HL-60/S4 (cell line): ENCODE measurements around the gene EPHA4.

Source experiments
- in situ Hi-C: fragments of 300-500 bp; cut with MboI; formaldehyde crosslinking; loops from 2 replicates; pipeline ENCODE4 v1.14.3; 2022; ENCODE audit warnings: low sequenced_read_pairs

The EPHA4 gene

GRCh38 chr2:221549143-221549542, 23.0 kb downstream of the EPHA4 start:
- in situ Hi-C loops: no loop called here

GRCh38 chr2:221546505-221547225, 25.4 kb downstream of the EPHA4 start:
- in situ Hi-C loops: no loop called here

- in situ Hi-C loops: no loop called here
Measured at GRCh38 chr2:221541131-221541735, 30.9 kb downstream of the EPHA4 start.

GRCh38 chr2:221539246-221539645, 32.9 kb downstream of the EPHA4 start:
- in situ Hi-C loops: no loop called here

GRCh38 chr2:221535824-221536223, 36.3 kb downstream of the EPHA4 start:
- in situ Hi-C loops: no loop called here

- in situ Hi-C loops: no loop called here
Measured at GRCh38 chr2:221533299-221533698, 38.8 kb downstream of the EPHA4 start.

GRCh38 chr2:221532641-221533040, 39.5 kb downstream of the EPHA4 start:
- in situ Hi-C loops: no loop called here

GRCh38 chr2:221530653-221531037, 41.5 kb downstream of the EPHA4 start:
- in situ Hi-C loops: no loop called here

GRCh38 chr2:221529943-221530652, 42.0 kb downstream of the EPHA4 start:
- in situ Hi-C loops: no loop called here

GRCh38 chr2:221529177-221529942, 42.7 kb downstream of the EPHA4 start:
- in situ Hi-C loops: no loop called here

GRCh38 chr2:221527776-221528309, 44.3 kb downstream of the EPHA4 start:
- in situ Hi-C loops: no loop called here

- in situ Hi-C loops: no loop called here
Measured at GRCh38 chr2:221524158-221524557, 47.9 kb downstream of the EPHA4 start.

- in situ Hi-C loops: no loop called here
Measured at GRCh38 chr2:221521233-221521845, 50.8 kb downstream of the EPHA4 start.

- in situ Hi-C loops: no loop called here
Measured at GRCh38 chr2:221518935-221519625, 53.0 kb downstream of the EPHA4 start.

GRCh38 chr2:221518201-221518934, 53.7 kb downstream of the EPHA4 start:
- in situ Hi-C loops: no loop called here

- in situ Hi-C loops: no loop called here
Measured at GRCh38 chr2:221517696-221518151, 54.4 kb downstream of the EPHA4 start.

- in situ Hi-C loops: no loop called here
Measured at GRCh38 chr2:221517146-221517695, 54.9 kb downstream of the EPHA4 start.

GRCh38 chr2:221515864-221516263, 56.2 kb downstream of the EPHA4 start:
- in situ Hi-C loops: no loop called here
